H9 (cell line): ENCODE measurements around the gene LIMS2. TPM values are rescaled to one million over a fixed set of nuclear protein-coding genes. Genes with fewer than 3 reads are reported as not detected.

Experiments
- DNase-seq: peaks from one replicate; pipeline ENCODE4 v3.0.0-alpha.2; 2017
- H2AFZ ChIP-seq: one replicate; pipeline ENCODE4 v1.6.1; 2013; ENCODE audit warnings: mild to moderate bottlenecking, low read length, control low read depth, moderate library complexity
- H2AK5ac ChIP-seq: 2 replicates; pipeline ENCODE4 v1.6.1; 2013; ENCODE audit warnings: low read length, control low read depth, mixed read lengths; ENCODE audit not compliant: insufficient read length
- H2BK120ac ChIP-seq: one replicate; pipeline ENCODE4 v1.6.1; 2013; ENCODE audit warnings: low read depth, mild to moderate bottlenecking, low read length, control low read depth, inconsistent platforms; ENCODE audit not compliant: poor library complexity, severe bottlenecking
- H2BK12ac ChIP-seq: 2 replicates; pipeline ENCODE4 v1.6.1; 2013; ENCODE audit warnings: low read length, control low read depth, mixed read lengths, low read depth; ENCODE audit not compliant: insufficient read length
- H2BK15ac ChIP-seq: 2 replicates; pipeline ENCODE4 v1.6.1; 2013; ENCODE audit warnings: low read depth, low read length, control low read depth
- H2BK20ac ChIP-seq: one replicate; pipeline ENCODE4 v1.6.1; 2013; ENCODE audit warnings: low read depth, mild to moderate bottlenecking, low read length, control low read depth, inconsistent platforms; ENCODE audit not compliant: poor library complexity, severe bottlenecking
- H2BK5ac ChIP-seq: 2 replicates; pipeline ENCODE4 v1.6.1; 2013; ENCODE audit warnings: low read length, control low read depth, mixed read lengths; ENCODE audit not compliant: insufficient read length
- H3K14ac ChIP-seq: 2 replicates; pipeline ENCODE4 v1.6.1; 2013; ENCODE audit warnings: low read length, control low read depth; ENCODE audit not compliant: insufficient read depth
- H3K18ac ChIP-seq: 2 replicates; pipeline ENCODE4 v1.6.1; 2013; ENCODE audit warnings: low read depth, mild to moderate bottlenecking, mixed read lengths, low read length, control low read depth; ENCODE audit not compliant: insufficient read length
- H3K23ac ChIP-seq: 2 replicates; pipeline ENCODE4 v1.6.1; 2013; ENCODE audit warnings: low read length, control low read depth, mixed read lengths, low read depth; ENCODE audit not compliant: insufficient read length
- H3K23me2 ChIP-seq: 2 replicates; pipeline ENCODE4 v1.6.1; 2013; ENCODE audit warnings: low read depth, mild to moderate bottlenecking, mixed read lengths, low read length, control low read depth; ENCODE audit not compliant: insufficient read length, poor library complexity, severe bottlenecking
- H3K27ac ChIP-seq: 2 replicates; pipeline ENCODE4 v1.5.1; 2013; ENCODE audit warnings: low read length, control low read depth, mixed read lengths, low read depth; ENCODE audit not compliant: insufficient read length
- H3K27me3 ChIP-seq: 2 replicates; pipeline ENCODE4 v1.6.1; 2013; ENCODE audit warnings: low read length, control low read depth, inconsistent platforms; ENCODE audit not compliant: insufficient read depth
- H3K4ac ChIP-seq: 2 replicates; pipeline ENCODE4 v1.6.1; 2013; ENCODE audit warnings: low read depth, mild to moderate bottlenecking, control low read depth, inconsistent platforms, low read length, moderate library complexity
- H3K4me1 ChIP-seq: 2 replicates; pipeline ENCODE4 v1.6.1; 2013; ENCODE audit warnings: low read length, control low read depth, inconsistent platforms; ENCODE audit not compliant: insufficient read depth
- H3K4me2 ChIP-seq: 2 replicates; pipeline ENCODE4 v1.6.1; 2013; ENCODE audit warnings: low read length, control low read depth, mixed read lengths; ENCODE audit not compliant: insufficient read length, insufficient read depth
- H3K56ac ChIP-seq: 2 replicates; pipeline ENCODE4 v1.6.1; 2013; ENCODE audit warnings: low read depth, mild to moderate bottlenecking, mixed read lengths, low read length, control low read depth; ENCODE audit not compliant: insufficient read length
- H3K79me1 ChIP-seq: 2 replicates; pipeline ENCODE4 v1.6.1; 2013; ENCODE audit warnings: low read depth, mild to moderate bottlenecking, moderate library complexity, low read length, control low read depth, inconsistent platforms; ENCODE audit not compliant: insufficient read depth, poor library complexity, severe bottlenecking
- H3K79me2 ChIP-seq: 2 replicates; pipeline ENCODE4 v1.6.1; 2013; ENCODE audit warnings: low read length, control low read depth, inconsistent platforms; ENCODE audit not compliant: insufficient read depth
- H3K9ac ChIP-seq: 2 replicates; pipeline ENCODE4 v1.6.1; 2013; ENCODE audit warnings: low read length, control low read depth, mixed read lengths; ENCODE audit not compliant: insufficient read length; ENCODE audit errors: extremely low read depth
- H3K9me3 ChIP-seq: one replicate; pipeline ENCODE4 v1.6.1; 2013; ENCODE audit warnings: low read depth, low read length, inconsistent platforms; ENCODE audit not compliant: control insufficient read depth
- H3T11ph ChIP-seq: one replicate; pipeline ENCODE4 v1.6.1; 2013; ENCODE audit warnings: mild to moderate bottlenecking, low read length, control low read depth, inconsistent platforms
- H4K20me1 ChIP-seq: one replicate; pipeline ENCODE4 v1.6.1; 2013; ENCODE audit not compliant: control insufficient read depth, insufficient read length, insufficient read depth
- H4K5ac ChIP-seq: 2 replicates; pipeline ENCODE4 v1.6.1; 2013; ENCODE audit warnings: low read depth, mild to moderate bottlenecking, mixed read lengths, low read length, control low read depth; ENCODE audit not compliant: insufficient read length
- H4K8ac ChIP-seq: replicated peaks from 2 replicates; pipeline ENCODE4 v1.6.1; 2013; ENCODE audit warnings: low read length, control low read depth, mixed read lengths, low read depth; ENCODE audit not compliant: insufficient read length
- H4K91ac ChIP-seq: 2 replicates; pipeline ENCODE4 v1.6.1; 2013; ENCODE audit warnings: low read depth, mild to moderate bottlenecking, moderate library complexity, mixed read lengths, low read length, control low read depth; ENCODE audit not compliant: insufficient read length
- H3K27ac Mint-ChIP-seq, 3 experiments: 2 replicates in 2 of 3; 3 replicates in 1 of 3; pipeline ENCODE4 v1.8.0; 2020 to 2021; ENCODE audit warnings: mixed read lengths in 3 of 3, mild to moderate bottlenecking in 1 of 3, moderate library complexity in 1 of 3
- H3K27me3 Mint-ChIP-seq: 2 replicates; pipeline ENCODE4 v1.8.0; 2021; ENCODE audit warnings: low read depth, mild to moderate bottlenecking, moderate library complexity, mixed read lengths
- H3K36me3 Mint-ChIP-seq, 3 experiments: 2 replicates in 2 of 3; 3 replicates in 1 of 3; pipeline ENCODE4 v1.8.0; 2020 to 2021; ENCODE audit warnings: low read depth in 3 of 3, mixed read lengths in 3 of 3; ENCODE audit not compliant: insufficient read depth in 1 of 3
- H3K4me1 Mint-ChIP-seq, 2 experiments: 2 replicates each; pipeline ENCODE4 v1.8.0; 2020; ENCODE audit warnings: mixed read lengths in 2 of 2
- H3K4me3 Mint-ChIP-seq, 2 experiments: 2 replicates in 1 of 2; 3 replicates in 1 of 2; pipeline ENCODE4 v1.8.0; 2020 to 2021; ENCODE audit warnings: mild to moderate bottlenecking in 2 of 2, mixed read lengths in 2 of 2, moderate library complexity in 1 of 2
- H3K9me3 Mint-ChIP-seq, 2 experiments: 2 replicates in 1 of 2; 3 replicates in 1 of 2; pipeline ENCODE4 v1.8.0; 2020; ENCODE audit warnings: mild to moderate bottlenecking in 2 of 2, mixed read lengths in 2 of 2, moderate library complexity in 1 of 2
- CTCF ChIP-seq: fragments of 200-600 bp; sonication (generic); conservative IDR thresholded peaks from 3 replicates; pipeline ENCODE4 v1.8.0; 2021; ENCODE audit warnings: antibody characterized with exemption, mild to moderate bottlenecking
- WGBS: extraction: QIAGEN DNeasy Blood & Tissue Kit; methylation state at CpG from one replicate; pipeline ENCODE4 v1.1.7; 2013; ENCODE audit warnings: missing lambda C conversion rate, low lambda C conversion rate, mixed read lengths; ENCODE audit not compliant: insufficient read length; ENCODE audit errors: extremely low coverage; 5-methylcytosine and 5-hydroxymethylcytosine counted together
- total RNA-seq: library from RNA; stranded (reverse); gene quantifications from 2 replicates; pipeline ENCODE4 v1.2.1, GENCODE V29; 2021

LIMS2 gene
- total RNA-seq, 1 experiment from 2014 or later = 5.9 TPM

GRCh38 chr2:127648321-127648720 lies 27.0 kb downstream of the LIMS2 start:
- H3K4me1 Mint-ChIP-seq = peaks cover 8 to 22% of the 10 kb centered on the region in 2 experiments
- WGBS = no CpG with 5 or more reads among the region's 6 CpGs
- no peak overlapping the region for H3K27ac ChIP-seq
- no peak overlapping the region for H2BK15ac ChIP-seq
- H3K14ac ChIP-seq = no peak overlapping the region; the same call in 1 of the 2 replicates
- H2BK120ac ChIP-seq = no peak overlapping the region
- no peak overlapping the region for H3T11ph ChIP-seq
- no peaks in the 10 kb centered on the region for H3K79me1 ChIP-seq
- H2BK20ac ChIP-seq = no peak overlapping the region
- no peak overlapping the region for H3K9ac ChIP-seq
- no peak overlapping the region for H3K23ac ChIP-seq
- no peak overlapping the region for H3K27ac Mint-ChIP-seq
- no peaks in the 10 kb centered on the region for H3K9me3 Mint-ChIP-seq
- peaks cover 8% of the 10 kb centered on the region for H3K27me3 Mint-ChIP-seq
- TF ChIP-seq CTCF = no peak
- no peaks in the 10 kb centered on the region for H3K4me1 ChIP-seq
- H2AK5ac ChIP-seq = no peak overlapping the region
- no peak overlapping the region for H3K18ac ChIP-seq
- no peaks in the 10 kb centered on the region for H4K20me1 ChIP-seq
- H2BK5ac ChIP-seq = no peak overlapping the region
- no peak for DNase-seq
- H2BK12ac ChIP-seq = no peak overlapping the region
- no peaks in the 10 kb centered on the region for H3K36me3 Mint-ChIP-seq
- H4K91ac ChIP-seq = no peak overlapping the region
- no peak overlapping the region for H4K5ac ChIP-seq
- H3K27me3 ChIP-seq = no peaks in the 10 kb centered on the region
- H3K79me2 ChIP-seq = no peaks in the 10 kb centered on the region
- no peak overlapping the region for H3K56ac ChIP-seq
- no peak overlapping the region for H3K4me3 Mint-ChIP-seq
- no peak overlapping the region for H2AFZ ChIP-seq
- no peak overlapping the region for H4K8ac ChIP-seq
- H3K23me2 ChIP-seq = peaks cover 4% of the 10 kb centered on the region
- H3K4me2 ChIP-seq = no peak overlapping the region
- H3K9me3 ChIP-seq = no peaks in the 10 kb centered on the region
- H3K4ac ChIP-seq = no peak overlapping the region
